A673 (cell line): ENCODE data around the gene MICAL3. TPM values are rescaled to one million over a fixed set of nuclear protein-coding genes. Genes with fewer than 3 reads are reported as not detected.

ENCODE experiments used
- BruUV-seq: library from RNA; stranded (reverse); fragments of 400-500 nt; replicated peaks from 2 replicates; lab custom pipeline; 2021; lab: Mats Ljungman, UMichigan
- CTCF ChIA-PET: fragments of 300-600 bp; sonication (Branson Sonifier 250); formaldehyde crosslinking; loops from one replicate; lab custom pipeline; 2022; ENCODE audit warnings: antibody characterized with exemption; lab: Charles Lee
- POLR2A ChIA-PET: fragments of 300-600 bp; sonication (Branson Sonifier 250); formaldehyde crosslinking; loops from one replicate; lab custom pipeline; 2022; ENCODE audit warnings: antibody characterized with exemption; ENCODE audit not compliant: low non-redundant PET; lab: Charles Lee
- DNase-seq: peaks from one replicate; pipeline ENCODE4 v3.0.0-alpha.2; 2015; ENCODE audit warnings: low spot score
- H3K27ac ChIP-seq: fragments of 200-600 bp; sonication (generic); 2 replicates; pipeline ENCODE4 v1.5.1; 2016; ENCODE audit warnings: mixed run types, low read depth, mild to moderate bottlenecking, mixed read lengths, antibody characterized with exemption, low read length; ENCODE audit not compliant: poor library complexity, severe bottlenecking
- H3K27me3 ChIP-seq: fragments of 200-600 bp; sonication (generic); replicated peaks from 2 replicates; pipeline ENCODE4 v1.6.1; 2017; ENCODE audit warnings: mixed run types, low read depth, mild to moderate bottlenecking, mixed read lengths, antibody characterized with exemption, low read length; ENCODE audit not compliant: insufficient read depth, poor library complexity
- H3K36me3 ChIP-seq: fragments of 200-600 bp; sonication (generic); 2 replicates; pipeline ENCODE4 v1.6.1; 2016; ENCODE audit warnings: mixed run types, mild to moderate bottlenecking, mixed read lengths, antibody characterized with exemption, low read length; ENCODE audit not compliant: insufficient read depth, poor library complexity, severe bottlenecking
- H3K4me1 ChIP-seq: fragments of 200-600 bp; sonication (generic); 2 replicates; pipeline ENCODE4 v1.6.1; 2017; ENCODE audit warnings: mixed run types, mild to moderate bottlenecking, mixed read lengths, antibody characterized with exemption, low read length; ENCODE audit not compliant: insufficient read depth, poor library complexity, severe bottlenecking
- H3K4me3 ChIP-seq: fragments of 200-600 bp; sonication (generic); 2 replicates; pipeline ENCODE4 v1.5.1; 2016; ENCODE audit warnings: low read depth, mixed run types, mild to moderate bottlenecking, mixed read lengths, low read length; ENCODE audit not compliant: poor library complexity, severe bottlenecking
- H3K9me3 ChIP-seq: fragments of 200-600 bp; sonication (generic); 2 replicates; pipeline ENCODE4 v1.6.1; 2016; ENCODE audit warnings: mixed run types, low read depth, mild to moderate bottlenecking, mixed read lengths, antibody characterized with exemption, low read length; ENCODE audit not compliant: poor library complexity, severe bottlenecking
- EZH2 ChIP-seq: fragments of 200-600 bp; sonication (generic); IDR thresholded peaks from 2 replicates; pipeline ENCODE4 v1.6.1; 2017; ENCODE audit warnings: borderline replicate concordance, low read depth, mild to moderate bottlenecking, mixed read lengths, antibody characterized with exemption, low read length; ENCODE audit not compliant: poor library complexity, severe bottlenecking
- intact Hi-C: fragments of 100-400 bp; cut with micrococcal nuclease; formaldehyde crosslinking; loops from one replicate; pipeline ENCODE4 v1.10.0; 2022; ENCODE audit not compliant: unreplicated experiment
- total RNA-seq: library from RNA; stranded (reverse); gene quantifications from 2 replicates; pipeline ENCODE4 v1.2.3, GENCODE V29; 2021
- TF ChIP-seq, protein P1 (sequence below): fragments of 300-800, 200-600 bp; sonication (generic); conservative IDR thresholded peaks from 2 replicates; pipeline ENCODE4 v1.5.1; 2017; ENCODE audit warnings: low read depth, mild to moderate bottlenecking, antibody characterized with exemption, low read length, moderate library complexity, mixed read lengths

The MICAL3 gene
- total RNA-seq, 1 experiment from 2014 or later = 63.6 TPM

DNA sequence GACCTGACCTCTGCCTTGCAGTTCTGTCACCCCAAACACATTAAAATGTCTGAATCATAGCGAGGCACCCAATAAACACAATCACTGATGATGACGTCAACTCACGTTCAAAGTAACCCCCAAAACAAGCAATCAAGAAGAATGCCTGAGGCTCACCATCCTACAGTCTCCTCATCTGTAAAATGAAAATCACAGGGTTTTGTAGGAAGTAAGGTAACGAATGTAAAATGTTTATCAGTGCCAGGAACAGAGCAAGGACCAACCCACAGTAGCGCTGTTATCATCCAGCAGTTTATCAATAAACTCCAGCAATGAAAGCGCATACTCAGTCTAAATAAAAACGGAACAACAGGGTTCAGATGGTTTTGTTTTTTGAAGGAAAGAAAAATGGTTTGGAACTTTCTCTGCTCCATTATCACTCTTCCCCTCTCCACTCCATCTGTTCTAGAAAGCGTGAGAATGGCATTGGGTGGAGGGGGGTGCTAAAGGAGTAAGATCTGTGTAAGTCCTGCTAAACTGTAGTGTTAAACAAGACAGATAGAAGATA is 110.5 kb downstream of the MICAL3 start:
- POLR2A ChIA-PET = no interaction called here
- CTCF ChIA-PET = no interaction called here
- Histone ChIP-seq H3K27ac (no peak overlapping the region), H3K36me3 (no peaks in the 10 kb centered on the region), H3K4me1 (no peaks in the 10 kb centered on the region), H3K4me3 (no peak overlapping the region), H3K9me3 (no peaks in the 10 kb centered on the region), H3K27me3 (no peaks in the 10 kb centered on the region)
- DNase-seq = no peak
- TF ChIP-seq EZH2 = no peak
- TF ChIP-seq, protein P1, sequence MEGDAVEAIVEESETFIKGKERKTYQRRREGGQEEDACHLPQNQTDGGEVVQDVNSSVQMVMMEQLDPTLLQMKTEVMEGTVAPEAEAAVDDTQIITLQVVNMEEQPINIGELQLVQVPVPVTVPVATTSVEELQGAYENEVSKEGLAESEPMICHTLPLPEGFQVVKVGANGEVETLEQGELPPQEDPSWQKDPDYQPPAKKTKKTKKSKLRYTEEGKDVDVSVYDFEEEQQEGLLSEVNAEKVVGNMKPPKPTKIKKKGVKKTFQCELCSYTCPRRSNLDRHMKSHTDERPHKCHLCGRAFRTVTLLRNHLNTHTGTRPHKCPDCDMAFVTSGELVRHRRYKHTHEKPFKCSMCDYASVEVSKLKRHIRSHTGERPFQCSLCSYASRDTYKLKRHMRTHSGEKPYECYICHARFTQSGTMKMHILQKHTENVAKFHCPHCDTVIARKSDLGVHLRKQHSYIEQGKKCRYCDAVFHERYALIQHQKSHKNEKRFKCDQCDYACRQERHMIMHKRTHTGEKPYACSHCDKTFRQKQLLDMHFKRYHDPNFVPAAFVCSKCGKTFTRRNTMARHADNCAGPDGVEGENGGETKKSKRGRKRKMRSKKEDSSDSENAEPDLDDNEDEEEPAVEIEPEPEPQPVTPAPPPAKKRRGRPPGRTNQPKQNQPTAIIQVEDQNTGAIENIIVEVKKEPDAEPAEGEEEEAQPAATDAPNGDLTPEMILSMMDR = no peak
- BruUV-seq = no TSS peak
- intact Hi-C loops = no loop called here

DNA sequence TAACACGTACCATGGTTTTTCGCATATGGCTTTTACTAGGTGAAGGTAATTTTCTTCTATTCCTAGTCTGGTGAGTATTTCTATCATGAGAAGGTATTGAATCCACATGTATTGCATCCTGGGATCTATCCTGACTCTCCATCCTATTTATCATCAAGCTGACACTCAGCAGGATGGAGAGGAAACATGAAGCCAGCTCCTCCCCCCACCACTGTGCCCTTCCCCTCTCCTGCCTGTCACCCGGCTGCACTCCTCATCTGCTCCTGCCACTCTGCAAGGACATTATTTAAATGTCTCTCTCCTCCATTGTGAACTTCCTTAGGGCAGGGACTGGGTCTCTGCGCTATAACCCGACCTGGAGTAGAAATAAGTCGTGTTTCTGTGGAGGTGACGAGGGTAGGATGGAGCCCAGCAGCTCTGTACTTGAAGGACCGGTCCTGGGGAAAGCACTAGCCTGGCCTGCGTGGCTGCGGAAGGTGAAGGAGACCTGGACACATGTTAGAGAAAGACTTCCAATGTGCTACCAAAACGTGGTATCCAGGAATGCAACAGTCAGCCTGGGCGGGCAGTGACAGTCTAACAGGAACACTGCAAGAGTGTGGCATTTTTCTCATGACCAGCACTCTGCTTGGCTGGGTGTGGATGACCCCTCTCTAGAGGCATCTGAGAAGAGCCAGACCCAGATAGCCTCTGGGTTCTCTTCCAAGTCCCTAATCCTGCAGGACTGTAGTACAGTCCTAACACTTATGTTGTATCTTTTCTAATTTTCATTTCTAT is 111.2 kb downstream of the MICAL3 start:
- no TSS peak for BruUV-seq
- ChIA-PET CTCF (interaction anchor here (0.5 kb wide), 1 partner anchor 74 kb away, joined by 5 read pairs; no protein-coding TSS in a partner anchor), POLR2A (no interaction called here)
- H3K4me1 ChIP-seq = no peaks in the 10 kb centered on the region
- intact Hi-C loops = no loop called here
- DNase-seq = no peak
- no peak overlapping the region for H3K27ac ChIP-seq
- H3K9me3 ChIP-seq = no peaks in the 10 kb centered on the region
- TF ChIP-seq EZH2 = no peak
- TF ChIP-seq, protein P1 = no peak
- H3K4me3 ChIP-seq = no peak overlapping the region
- no peaks in the 10 kb centered on the region for H3K27me3 ChIP-seq
- no peaks in the 10 kb centered on the region for H3K36me3 ChIP-seq

DNA sequence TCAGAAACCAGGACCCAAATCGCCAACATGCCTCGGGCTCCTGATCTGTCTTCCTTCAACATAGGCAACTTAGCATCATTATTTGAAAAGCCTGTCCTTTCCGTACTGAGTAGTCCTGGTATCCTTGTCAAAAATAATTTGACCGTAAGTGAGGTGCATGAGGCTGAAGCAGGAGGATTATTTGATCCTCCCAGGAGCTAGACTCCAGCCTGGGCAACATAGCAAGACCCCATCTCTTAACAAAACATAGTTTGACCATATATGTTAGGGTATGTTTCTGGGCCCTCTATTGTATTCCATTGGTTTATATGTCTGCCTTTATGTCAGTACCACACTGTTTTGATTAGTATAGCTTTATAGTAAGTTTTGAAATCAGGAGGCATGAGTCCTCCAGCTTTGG is 112.5 kb downstream of the MICAL3 start:
- no peak overlapping the region for H3K4me3 ChIP-seq
- H3K27me3 ChIP-seq = no peaks in the 10 kb centered on the region
- H3K9me3 ChIP-seq = no peaks in the 10 kb centered on the region
- TF ChIP-seq, protein P1 = no peak
- no peak for TF ChIP-seq EZH2
- BruUV-seq = no TSS peak
- H3K36me3 ChIP-seq = no peaks in the 10 kb centered on the region
- H3K27ac ChIP-seq = no peak overlapping the region
- H3K4me1 ChIP-seq = no peaks in the 10 kb centered on the region
- ChIA-PET POLR2A (no interaction called here), CTCF (no interaction called here)
- intact Hi-C loops = no loop called here
- DNase-seq = no peak
